Mesendoderm (in vitro differentiated cells): ENCODE results near the gene ATXN10.
"Not testable (repeated sequence)": the region's sequence is repeated elsewhere in the genome, so short reads cannot be mapped to it uniquely, and the experiment has no call there.

Experiments
- DNase-seq: peaks from one replicate; pipeline ENCODE4 v3.0.0; 2013
- H2AK5ac ChIP-seq: 2 replicates; pipeline ENCODE4 v1.6.1; 2013; ENCODE audit warnings: low read length, inconsistent platforms
- H2BK120ac ChIP-seq: 2 replicates; pipeline ENCODE4 v1.6.1; 2013; ENCODE audit warnings: low read depth, mild to moderate bottlenecking, low read length, moderate library complexity, mixed read lengths
- H2BK15ac ChIP-seq: replicated peaks from 2 replicates; pipeline ENCODE4 v1.6.1; 2013; ENCODE audit warnings: low read depth, mild to moderate bottlenecking, moderate library complexity
- H2BK5ac ChIP-seq: 2 replicates; pipeline ENCODE4 v1.6.1; 2013; ENCODE audit warnings: low read length, inconsistent platforms
- H3K18ac ChIP-seq: 2 replicates; pipeline ENCODE4 v1.6.1; 2013; ENCODE audit warnings: mild to moderate bottlenecking, low read length, mixed read lengths
- H3K23ac ChIP-seq: one replicate; pipeline ENCODE4 v1.6.1; 2013; ENCODE audit warnings: low read length
- H3K27ac ChIP-seq: 2 replicates; pipeline ENCODE4 v1.5.1; 2013; ENCODE audit warnings: low read depth, mild to moderate bottlenecking, inconsistent platforms, low read length, moderate library complexity
- H3K27me3 ChIP-seq: 2 replicates; pipeline ENCODE4 v1.6.1; 2013; ENCODE audit warnings: low read length, control low read depth, mild to moderate bottlenecking, inconsistent platforms; ENCODE audit not compliant: insufficient read depth, poor library complexity
- H3K36me3 ChIP-seq: 2 replicates; pipeline ENCODE4 v1.6.1; 2013; ENCODE audit warnings: low read length, inconsistent platforms; ENCODE audit not compliant: control insufficient read depth, insufficient read depth
- H3K4ac ChIP-seq: one replicate; pipeline ENCODE4 v1.6.1; 2013; ENCODE audit warnings: low read depth, mild to moderate bottlenecking, low read length, moderate library complexity
- H3K4me1 ChIP-seq: 2 replicates; pipeline ENCODE4 v1.6.1; 2013; ENCODE audit warnings: low read depth, low read length, inconsistent platforms; ENCODE audit not compliant: control insufficient read depth
- H3K4me2 ChIP-seq: 2 replicates; pipeline ENCODE4 v1.6.1; 2013; ENCODE audit warnings: low read length
- H3K4me3 ChIP-seq: 2 replicates; pipeline ENCODE4 v1.5.1; 2013; ENCODE audit warnings: mild to moderate bottlenecking, low read length
- H3K56ac ChIP-seq: one replicate; pipeline ENCODE4 v1.6.1; 2013; ENCODE audit warnings: low read length
- H3K79me1 ChIP-seq: 2 replicates; pipeline ENCODE4 v1.6.1; 2013; ENCODE audit warnings: low read length, inconsistent platforms
- H3K79me2 ChIP-seq: 2 replicates; pipeline ENCODE4 v1.6.1; 2013; ENCODE audit warnings: mild to moderate bottlenecking, low read length; ENCODE audit not compliant: control insufficient read depth, insufficient read depth
- H3K9ac ChIP-seq: 2 replicates; pipeline ENCODE4 v1.6.1; 2013; ENCODE audit warnings: low read length, inconsistent platforms
- H4K5ac ChIP-seq: one replicate; pipeline ENCODE4 v1.6.1; 2013; ENCODE audit warnings: low read length
- H4K8ac ChIP-seq: one replicate; pipeline ENCODE4 v1.6.1; 2013; ENCODE audit warnings: low read depth, mild to moderate bottlenecking, control low read depth, low read length, moderate library complexity
- WGBS: extraction: QIAGEN DNeasy Blood & Tissue Kit; methylation state at CpG from one replicate; pipeline ENCODE4 v1.1.7; 2013; ENCODE audit warnings: low lambda C conversion rate, missing lambda C conversion rate; ENCODE audit not compliant: insufficient coverage; ENCODE audit errors: extremely low coverage; 5-methylcytosine and 5-hydroxymethylcytosine counted together

The ATXN10 gene

GRCh38 chr22:45678961-45679912, 7.6 kb downstream of the ATXN10 start:
- Histone ChIP-seq H3K36me3 (no peaks in the 10 kb centered on the region), H2BK15ac (no peak overlapping the region), H3K4ac (no peak overlapping the region), H4K8ac (no peak overlapping the region), H3K4me2 (no peak overlapping the region), H3K18ac (no peak overlapping the region), H3K9ac (no peak overlapping the region), H3K56ac (no peak overlapping the region), H2BK120ac (no peak overlapping the region), H4K5ac (no peak overlapping the region), H3K79me1 (peaks cover 28% of the 10 kb centered on the region), H3K4me3 (no peak overlapping the region), H3K27ac (no peak overlapping the region), H3K79me2 (peaks cover 70% of the 10 kb centered on the region), H3K23ac (no peak overlapping the region), H3K27me3 (no peaks in the 10 kb centered on the region), H2BK5ac (no peak overlapping the region), H3K4me1 (no peaks in the 10 kb centered on the region), H2AK5ac (no peak overlapping the region)
- no CpG with 5 or more reads among the region's 9 CpGs for WGBS
- no peak for DNase-seq

DNA sequence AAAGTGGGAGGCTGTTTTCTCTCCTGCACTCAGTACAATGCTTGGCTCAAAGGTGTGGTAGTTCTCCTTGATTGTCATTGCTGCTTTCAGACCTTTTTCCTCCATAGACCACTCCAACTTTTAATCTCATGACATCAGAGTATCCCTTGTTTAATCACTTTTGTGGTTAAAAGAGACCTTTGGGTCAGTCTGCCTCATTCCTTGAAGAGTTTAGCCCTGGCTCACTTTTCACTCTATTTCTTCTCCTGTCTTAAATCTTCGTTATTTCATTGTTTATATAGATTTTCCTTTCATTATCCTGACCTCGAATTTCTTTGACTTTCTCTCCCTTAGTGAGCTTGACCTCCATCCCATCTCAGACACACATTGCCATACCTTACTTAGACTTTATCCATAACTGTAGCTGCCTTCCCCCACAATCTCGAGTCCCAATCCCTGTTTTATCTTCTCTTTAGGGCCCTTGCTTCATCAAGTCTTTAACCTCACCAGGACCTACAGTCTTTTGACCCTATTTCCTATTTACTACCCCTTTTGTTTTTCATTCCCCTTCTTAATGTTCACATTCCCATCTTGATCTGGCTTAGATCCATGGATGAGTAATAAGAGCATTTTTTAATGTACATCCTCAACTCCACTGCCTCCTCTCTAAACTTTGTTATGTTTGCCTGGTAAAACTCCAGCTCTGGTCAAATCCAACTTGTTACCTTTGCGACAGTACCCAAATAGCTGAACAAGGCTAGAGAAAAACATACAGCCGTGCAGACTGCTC, 9.5 kb downstream of the ATXN10 start:
- Histone ChIP-seq H2BK5ac (no peak overlapping the region), H3K56ac (no peak overlapping the region), H3K79me1 (peaks cover 29% of the 10 kb centered on the region), H3K23ac (no peak overlapping the region), H3K9ac (no peak overlapping the region), H3K4me3 (no peak overlapping the region), H2AK5ac (no peak overlapping the region), H3K18ac (no peak overlapping the region), H3K27ac (no peak overlapping the region), H3K36me3 (no peaks in the 10 kb centered on the region), H3K79me2 (peaks cover 62% of the 10 kb centered on the region), H3K27me3 (no peaks in the 10 kb centered on the region), H3K4me1 (no peaks in the 10 kb centered on the region), H3K4ac (no peak overlapping the region), H3K4me2 (no peak overlapping the region), H2BK120ac (no peak overlapping the region), H2BK15ac (no peak overlapping the region), H4K5ac (no peak overlapping the region), H4K8ac (no peak overlapping the region)
- DNase-seq, result no peak
- no CpG with 5 or more reads among the region's 5 CpGs for WGBS

- H3K18ac ChIP-seq, result no peak overlapping the region
These were observed 10.4 kb downstream of the ATXN10 start for GRCh38 chr22:45682064-45682463.

GRCh38 chr22:45682773-45683172, 11.1 kb downstream of the ATXN10 start:
- not testable (repeated sequence) for H3K4ac ChIP-seq, H2BK120ac ChIP-seq, H4K8ac ChIP-seq, H3K27me3 ChIP-seq, H3K56ac ChIP-seq, H3K23ac ChIP-seq, H3K4me3 ChIP-seq, H3K36me3 ChIP-seq, H2AK5ac ChIP-seq, H3K27ac ChIP-seq, H3K4me1 ChIP-seq, H4K5ac ChIP-seq, H2BK15ac ChIP-seq, H3K9ac ChIP-seq, H2BK5ac ChIP-seq, H3K4me2 ChIP-seq, H3K18ac ChIP-seq
- peak; percentile 41 for DNase-seq
- no CpG with 5 or more reads among the region's 5 CpGs for WGBS
- Histone ChIP-seq H3K79me1 (peaks cover 25% of the 10 kb centered on the region), H3K79me2 (peaks cover 60% of the 10 kb centered on the region)

More at GRCh38 chr22:45682064-45682463, 10.4 kb downstream of the ATXN10 start:
- H4K5ac ChIP-seq, result no peak overlapping the region
- no peaks in the 10 kb centered on the region for H3K36me3 ChIP-seq
- H3K56ac ChIP-seq, result no peak overlapping the region
- no peak overlapping the region for H4K8ac ChIP-seq
- H3K4me1 ChIP-seq, result no peaks in the 10 kb centered on the region
- H2BK15ac ChIP-seq, result no peak overlapping the region
- no CpG with 5 or more reads among the region's 4 CpGs for WGBS
- H3K4ac ChIP-seq, result no peak overlapping the region
- no peak overlapping the region for H3K9ac ChIP-seq
- DNase-seq, result no peak
- no peak overlapping the region for H2BK120ac ChIP-seq
- H3K27me3 ChIP-seq, result no peaks in the 10 kb centered on the region
- no peak overlapping the region for H3K23ac ChIP-seq
- no peak overlapping the region for H3K4me3 ChIP-seq
- H2AK5ac ChIP-seq, result no peak overlapping the region
- H3K79me2 ChIP-seq, result peaks cover 60% of the 10 kb centered on the region
- peaks cover 28% of the 10 kb centered on the region for H3K79me1 ChIP-seq
- no peak overlapping the region for H2BK5ac ChIP-seq
- H3K27ac ChIP-seq, result no peak overlapping the region
- no peak overlapping the region for H3K4me2 ChIP-seq

- peaks cover 24% of the 10 kb centered on the region for H3K79me1 ChIP-seq
- H3K27ac ChIP-seq, result no peak overlapping the region
- no peak for DNase-seq
- no peak overlapping the region for H4K5ac ChIP-seq
- H3K4ac ChIP-seq, result no peak overlapping the region
- no peak overlapping the region for H2AK5ac ChIP-seq
- H3K36me3 ChIP-seq, result no peaks in the 10 kb centered on the region
- H3K4me1 ChIP-seq, result no peaks in the 10 kb centered on the region
- peaks cover 61% of the 10 kb centered on the region for H3K79me2 ChIP-seq
- no peak overlapping the region for H3K56ac ChIP-seq
- WGBS, result no CpG with 5 or more reads among the region's 6 CpGs
- no peaks in the 10 kb centered on the region for H3K27me3 ChIP-seq
- H3K4me2 ChIP-seq, result no peak overlapping the region
- no peak overlapping the region for H2BK5ac ChIP-seq
- no peak overlapping the region for H3K23ac ChIP-seq
- H3K18ac ChIP-seq, result no peak overlapping the region
- H4K8ac ChIP-seq, result no peak overlapping the region
- H2BK120ac ChIP-seq, result no peak overlapping the region
- no peak overlapping the region for H3K9ac ChIP-seq
- H2BK15ac ChIP-seq, result no peak overlapping the region
- H3K4me3 ChIP-seq, result no peak overlapping the region
These were observed 11.6 kb downstream of the ATXN10 start for GRCh38 chr22:45683248-45683647.
